PFSK-1 (cell line): ENCODE measurements around the gene CD300C.

Experiments used
- FOXP2 ChIP-seq: optimal IDR thresholded peaks from 2 replicates; pipeline ENCODE3; 2011; ENCODE audit warnings: borderline replicate concordance, control low read depth, inconsistent platforms; ENCODE audit not compliant: insufficient read depth; ENCODE audit errors: extremely low read length, extremely low read depth
- POLR2AphosphoS5 ChIP-seq: IDR thresholded peaks from 2 replicates; pipeline ENCODE4 v1.6.1; 2012; ENCODE audit warnings: low read depth, mild to moderate bottlenecking, control low read depth, low read length, moderate library complexity
- REST ChIP-seq, 2 experiments: IDR thresholded peaks; 2 replicates each; pipeline versions ENCODE4 v1.6.1 to v1.8.0; 2011 to 2012; ENCODE audit warnings: low read depth in 2 of 2, low read length in 2 of 2, control low read depth in 1 of 2, inconsistent platforms in 1 of 2, mild to moderate bottlenecking in 1 of 2, moderate library complexity in 1 of 2; ENCODE audit not compliant: insufficient read depth in 1 of 2
- SIN3A ChIP-seq: IDR thresholded peaks from 2 replicates; pipeline ENCODE4 v1.6.1; 2012; ENCODE audit warnings: mild to moderate bottlenecking, low read length, moderate library complexity, borderline replicate concordance; ENCODE audit not compliant: insufficient read depth
- TAF1 ChIP-seq: IDR thresholded peaks from 2 replicates; pipeline ENCODE4 v1.6.1; 2012; ENCODE audit warnings: low read length, control low read depth, borderline replicate concordance; ENCODE audit not compliant: insufficient read depth

CD300C gene

GRCh38 chr17:74563358-74563757 is 17.4 kb upstream of the CD300C start:
- TF ChIP-seq TAF1 (no peak), POLR2AphosphoS5 (no peak), SIN3A (no peak)

- no peak for TF ChIP-seq TAF1
- TF ChIP-seq FOXP2, result no peak
- TF ChIP-seq POLR2AphosphoS5, result no peak
- no peak for TF ChIP-seq SIN3A
- no peak for TF ChIP-seq REST (IDR thresholded peaks at IDR 0.05; ENCODE audit: insufficient read depth in 1 of 2, low read depth in 2 of 2, low read length in 2 of 2)
These were observed 15.7 kb upstream of the CD300C start for GRCh38 chr17:74561586-74561985.

GRCh38 chr17:74558882-74559519 is 13.1 kb upstream of the CD300C start:
- TF ChIP-seq REST (IDR thresholded peaks at IDR 0.05; ENCODE audit: insufficient read depth in 1 of 2, low read depth in 2 of 2, low read length in 2 of 2), result no peak
- TF ChIP-seq SIN3A, result no peak
- no peak for TF ChIP-seq TAF1
- TF ChIP-seq POLR2AphosphoS5, result no peak
- no peak for TF ChIP-seq FOXP2

GRCh38 chr17:74555427-74555940 is 9.6 kb upstream of the CD300C start:
- no peak for TF ChIP-seq REST (IDR thresholded peaks at IDR 0.05; ENCODE audit: insufficient read depth in 1 of 2, low read depth in 2 of 2, low read length in 2 of 2)
- no peak for TF ChIP-seq FOXP2
- no peak for TF ChIP-seq SIN3A
- no peak for TF ChIP-seq POLR2AphosphoS5
- no peak for TF ChIP-seq TAF1

- TF ChIP-seq TAF1 (no peak), REST (IDR thresholded peaks at IDR 0.05; ENCODE audit: insufficient read depth in 1 of 2, low read depth in 2 of 2, low read length in 2 of 2) (no peak), FOXP2 (no peak), SIN3A (no peak), POLR2AphosphoS5 (no peak)
These were observed 9.0 kb upstream of the CD300C start for GRCh38 chr17:74554909-74555308.
